GM18505 (cell line): ENCODE data around the gene TRIO.

Experiments
- ATAC-seq: cut with Tn5 transposase; IDR thresholded peaks from one replicate; pipeline ENCODE4 v1.9.1; 2021; ENCODE audit not compliant: unreplicated experiment
- POLR2A ChIP-seq: IDR thresholded peaks from 4 replicates; pipeline ENCODE4 v1.6.1; 2011; ENCODE audit warnings: borderline replicate concordance; ENCODE audit not compliant: insufficient read depth, insufficient read length; ENCODE audit errors: extremely low read depth

Gene TRIO

DNA sequence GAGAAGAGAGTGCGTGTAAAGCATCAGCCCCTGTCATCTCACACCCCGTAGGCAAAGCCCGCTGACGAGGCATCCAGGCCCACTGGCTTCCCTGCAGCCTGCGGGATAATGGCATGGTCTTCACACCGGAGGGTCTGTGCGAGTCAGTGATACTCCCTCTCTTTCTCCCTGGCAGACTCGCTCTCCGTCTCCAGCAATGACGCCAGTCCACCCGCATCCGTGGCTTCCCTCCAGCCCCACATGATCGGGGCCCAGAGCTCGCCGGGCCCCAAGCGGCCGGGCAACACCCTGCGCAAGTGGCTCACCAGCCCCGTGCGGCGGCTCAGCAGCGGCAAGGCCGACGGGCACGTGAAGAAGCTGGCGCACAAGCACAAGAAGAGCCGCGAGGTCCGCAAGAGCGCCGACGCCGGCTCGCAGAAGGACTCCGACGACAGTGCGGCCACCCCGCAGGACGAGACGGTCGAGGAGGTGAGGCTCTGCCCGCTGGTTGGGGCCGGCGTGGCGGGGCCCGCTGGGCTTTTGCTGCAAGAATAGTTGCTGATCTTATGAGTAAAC lies 317.8 kb downstream of the TRIO start:
- no peak for ATAC-seq
- no peak for TF ChIP-seq POLR2A

DNA sequence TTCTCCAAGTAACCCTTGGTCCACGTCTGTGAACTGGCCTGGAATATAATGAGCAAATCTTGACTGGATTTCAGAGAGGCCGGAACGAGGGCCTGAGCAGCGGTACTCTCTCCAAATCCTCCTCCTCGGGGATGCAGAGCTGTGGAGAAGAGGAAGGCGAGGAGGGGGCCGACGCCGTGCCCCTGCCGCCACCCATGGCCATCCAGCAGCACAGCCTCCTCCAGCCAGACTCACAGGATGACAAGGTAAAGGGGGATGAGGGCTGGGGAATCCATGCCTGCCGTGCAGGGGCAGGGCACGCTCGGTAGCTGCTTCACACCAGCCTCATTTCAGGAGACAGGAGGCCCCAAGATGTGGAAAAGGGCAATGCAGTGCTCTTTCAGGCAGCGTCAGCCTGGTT lies 319.5 kb downstream of the TRIO start:
- TF ChIP-seq POLR2A: no peak
- no peak for ATAC-seq

DNA sequence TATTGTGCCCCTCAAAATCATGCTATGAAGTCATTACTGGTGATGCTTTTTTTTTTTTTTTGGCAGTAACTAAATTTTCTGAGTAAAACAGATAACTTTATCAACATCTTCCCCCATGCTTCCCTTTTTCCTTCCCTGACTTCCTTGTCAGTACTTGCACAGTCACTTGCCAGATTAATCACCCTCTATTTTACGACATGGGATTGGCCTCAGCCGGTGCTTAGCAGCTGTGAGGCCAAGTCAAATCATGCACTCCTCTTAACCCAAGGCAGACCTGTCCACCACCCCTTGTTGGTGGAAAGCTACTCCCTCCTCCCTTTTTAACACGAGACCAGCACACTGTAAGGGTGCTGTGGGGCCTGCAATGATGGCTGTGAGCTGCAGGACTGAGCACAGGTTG lies 320.5 kb downstream of the TRIO start:
- no peak for ATAC-seq
- TF ChIP-seq POLR2A: no peak

DNA sequence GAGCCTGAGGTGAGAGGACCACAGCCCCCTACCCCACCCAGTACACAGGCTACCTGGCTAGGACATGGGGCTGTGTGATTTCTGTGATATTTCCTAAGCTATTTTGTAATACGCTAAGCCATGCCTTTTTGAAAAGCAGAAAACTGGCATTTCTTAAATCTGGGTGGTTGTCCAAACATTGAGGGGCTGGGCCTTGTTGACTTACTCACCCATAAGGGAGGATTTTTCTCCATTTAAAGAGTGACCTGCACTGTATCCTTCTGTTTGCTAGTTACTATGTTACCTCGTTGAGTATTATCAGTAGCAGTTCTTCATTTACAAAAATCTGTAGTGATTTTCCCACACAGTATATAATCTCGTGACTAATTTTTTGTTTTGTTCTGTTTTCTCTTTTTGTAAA lies 321.0 kb downstream of the TRIO start:
- no peak for TF ChIP-seq POLR2A
- no peak for ATAC-seq

DNA sequence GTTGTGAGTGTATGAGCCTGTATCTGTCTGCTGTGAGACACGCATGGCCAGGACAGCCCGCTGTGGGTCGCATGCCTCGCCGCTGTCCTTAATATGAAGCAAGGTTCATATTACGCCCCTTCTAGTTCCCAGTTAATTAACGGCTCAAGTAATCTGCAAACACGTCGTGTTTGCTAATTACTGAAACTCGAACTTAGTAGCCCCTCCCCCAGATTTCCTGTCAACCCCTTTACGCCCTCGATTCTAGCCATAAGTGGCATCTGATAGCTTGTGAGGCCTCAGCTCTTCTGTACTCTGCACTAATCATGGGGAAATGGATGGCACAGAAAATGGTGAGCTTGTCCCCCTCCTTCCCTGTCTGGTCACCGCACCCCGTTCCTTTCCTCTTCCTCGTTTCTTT lies 321.5 kb downstream of the TRIO start:
- ATAC-seq: no peak
- no peak for TF ChIP-seq POLR2A

DNA sequence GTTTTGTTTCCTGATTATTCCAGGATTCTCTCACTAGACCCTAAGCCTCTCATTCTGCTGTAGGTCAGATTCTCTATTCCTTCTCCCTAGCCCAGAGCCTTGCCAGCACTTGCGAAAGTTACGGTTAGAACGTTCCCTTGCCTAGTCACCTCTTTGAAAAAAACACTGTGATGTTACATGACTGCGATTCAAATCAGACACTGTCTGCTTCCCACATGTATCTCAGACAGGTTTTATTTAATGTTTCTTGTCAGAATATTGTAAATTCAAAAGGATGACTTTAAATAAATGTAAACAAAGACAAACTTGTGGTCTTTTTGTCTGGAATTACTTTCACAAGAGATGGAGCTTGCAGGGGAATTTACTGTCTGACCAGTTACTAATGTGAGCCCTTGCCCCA lies 322.0 kb downstream of the TRIO start:
- no peak for TF ChIP-seq POLR2A
- no peak for ATAC-seq

DNA sequence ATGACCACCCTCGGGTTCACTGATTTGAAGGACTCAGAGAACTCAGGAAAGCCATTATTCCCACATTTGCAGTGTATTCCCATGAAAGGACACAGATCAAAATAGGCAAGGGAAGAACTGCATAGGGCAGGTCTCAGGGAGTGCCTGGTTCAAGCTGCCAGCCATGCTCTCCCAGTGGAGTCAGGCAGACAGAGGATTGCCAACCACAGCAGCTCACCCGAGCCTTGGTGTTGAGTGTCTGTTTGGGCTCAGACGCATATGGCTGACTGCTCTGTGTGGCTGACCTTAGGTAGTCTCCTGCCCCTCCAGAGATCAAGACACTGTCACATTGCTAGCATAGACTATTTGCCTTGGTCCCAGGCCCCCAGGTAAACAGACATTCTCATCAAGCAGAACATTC lies 322.6 kb downstream of the TRIO start:
- ATAC-seq: no peak
- TF ChIP-seq POLR2A: no peak

DNA sequence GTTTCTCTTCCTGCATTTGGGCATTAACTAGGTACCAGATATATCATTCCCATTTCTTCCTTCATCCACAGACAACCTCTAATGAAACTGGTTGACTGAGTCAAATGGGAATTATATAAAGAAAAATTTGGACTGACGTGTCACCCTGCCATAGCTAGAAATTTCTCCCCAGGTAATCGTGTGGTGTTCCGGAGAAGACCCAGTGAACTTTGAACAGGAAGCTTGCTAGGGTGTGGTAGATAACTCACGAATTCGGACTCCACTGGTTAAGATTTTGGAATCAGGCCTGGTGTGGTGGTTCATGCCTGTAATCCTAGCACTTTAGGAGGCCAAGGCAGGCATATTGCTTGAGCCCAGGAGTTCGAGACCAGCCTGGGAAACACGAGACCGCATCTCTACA lies 324.1 kb downstream of the TRIO start:
- TF ChIP-seq POLR2A: no peak
- no peak for ATAC-seq

DNA sequence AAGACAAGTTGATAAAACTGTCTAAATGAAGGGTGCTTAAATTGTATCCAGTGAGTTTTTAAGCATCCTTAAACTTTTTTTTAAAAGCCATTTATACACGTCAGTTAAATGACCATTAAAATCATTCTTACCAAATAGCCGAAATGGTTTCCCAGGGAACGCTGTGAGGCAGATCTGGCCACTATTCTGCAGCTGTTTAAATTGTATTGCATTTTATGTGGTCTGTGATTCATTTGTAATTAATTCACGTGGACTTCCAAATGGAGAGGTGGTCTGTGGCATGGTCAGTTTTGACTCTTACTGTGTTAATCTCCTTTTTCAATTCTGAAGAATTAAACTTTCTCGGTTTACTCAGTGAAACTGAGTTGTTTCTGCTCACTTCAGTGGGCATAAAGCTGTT lies 324.7 kb downstream of the TRIO start:
- TF ChIP-seq POLR2A: no peak
- no peak for ATAC-seq

DNA sequence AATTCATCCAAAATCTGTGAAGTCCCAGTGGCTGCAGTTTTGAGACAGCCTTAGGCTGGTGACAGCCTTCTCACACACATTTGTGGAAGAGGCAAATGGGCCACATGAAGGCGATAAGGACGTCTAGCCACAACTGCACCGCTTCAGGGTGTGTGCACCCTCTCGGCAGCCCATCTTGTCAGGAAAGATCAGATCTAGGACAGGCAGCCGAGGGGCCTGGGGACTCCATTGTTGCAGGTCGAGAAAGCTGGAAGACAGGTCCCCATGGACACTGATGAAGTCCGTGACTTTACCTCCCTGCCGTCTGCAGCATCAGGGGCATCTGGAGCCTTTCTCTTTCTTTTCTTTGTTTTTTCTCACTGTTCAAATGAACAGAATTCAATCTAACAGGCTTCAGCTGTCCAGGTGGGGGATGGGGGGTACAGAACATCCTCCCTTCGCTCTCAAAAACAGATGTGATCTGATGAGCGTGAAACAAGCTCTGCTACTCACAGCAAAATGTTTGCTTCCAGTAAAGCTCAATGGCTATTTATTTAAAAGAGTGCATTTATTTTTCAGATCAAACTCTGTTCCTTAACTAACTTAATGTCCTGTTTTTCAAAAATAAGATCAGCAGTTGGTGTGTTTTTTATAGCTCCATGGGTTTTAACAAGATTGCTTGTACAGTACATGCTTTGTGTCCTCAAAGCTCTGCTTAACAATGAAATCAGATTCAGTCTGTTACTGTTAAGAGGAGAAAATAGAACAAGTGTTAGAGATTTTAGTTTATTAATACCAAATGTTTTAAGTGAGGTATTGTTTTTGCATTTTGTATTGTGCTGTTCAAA lies 326.6 kb downstream of the TRIO start:
- ATAC-seq: no peak
- no peak for TF ChIP-seq POLR2A

DNA sequence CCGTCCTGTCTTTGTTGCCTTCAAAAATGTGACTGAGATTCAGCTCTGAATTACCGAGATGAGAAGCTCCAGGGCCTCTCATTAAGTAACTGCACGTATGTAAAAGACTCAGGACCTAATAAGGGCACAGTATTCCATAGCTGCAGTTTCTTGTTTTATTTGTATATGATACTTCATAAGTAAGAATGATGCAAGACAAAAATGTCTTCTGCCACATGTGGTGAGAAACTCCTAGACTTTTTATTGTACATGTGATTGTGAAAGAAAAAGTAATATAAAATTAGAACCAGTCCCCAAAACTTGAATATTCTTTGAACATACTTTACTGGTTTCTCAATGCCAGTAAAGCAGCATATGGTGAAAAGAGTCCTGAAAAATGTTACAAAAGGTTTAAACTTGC lies 328.4 kb downstream of the TRIO start:
- no peak for ATAC-seq

DNA sequence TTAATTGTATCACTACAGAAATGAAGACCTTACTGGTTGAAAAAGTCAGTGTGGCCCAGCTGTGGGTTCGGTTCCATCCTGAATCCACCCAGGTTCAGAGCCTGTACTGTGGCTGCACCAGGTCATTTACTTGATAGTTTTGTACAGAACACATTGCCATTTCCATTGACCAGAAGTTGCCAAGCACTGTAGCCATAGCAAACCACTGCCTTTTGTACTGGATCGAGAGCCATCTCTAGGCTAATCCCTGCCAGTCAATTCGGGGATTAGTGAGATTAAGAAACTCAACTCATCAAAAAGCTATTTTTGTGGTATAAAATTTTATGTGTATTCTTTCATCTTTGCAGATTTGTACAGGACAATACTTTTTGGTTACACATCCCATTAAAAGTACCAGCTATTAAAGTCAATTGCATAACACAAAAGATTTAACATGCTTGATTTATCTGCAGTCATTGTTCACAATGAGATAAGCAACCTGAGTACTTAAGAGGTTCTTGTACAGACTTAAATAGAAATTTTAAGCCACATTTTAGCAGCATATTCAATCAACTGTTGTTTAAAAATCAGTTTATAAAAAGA lies 329.9 kb downstream of the TRIO start:
- no peak for ATAC-seq
- no peak for TF ChIP-seq POLR2A

More for the DNA sequence above, 328.4 kb downstream of the TRIO start:
- TF ChIP-seq POLR2A: no peak

DNA sequence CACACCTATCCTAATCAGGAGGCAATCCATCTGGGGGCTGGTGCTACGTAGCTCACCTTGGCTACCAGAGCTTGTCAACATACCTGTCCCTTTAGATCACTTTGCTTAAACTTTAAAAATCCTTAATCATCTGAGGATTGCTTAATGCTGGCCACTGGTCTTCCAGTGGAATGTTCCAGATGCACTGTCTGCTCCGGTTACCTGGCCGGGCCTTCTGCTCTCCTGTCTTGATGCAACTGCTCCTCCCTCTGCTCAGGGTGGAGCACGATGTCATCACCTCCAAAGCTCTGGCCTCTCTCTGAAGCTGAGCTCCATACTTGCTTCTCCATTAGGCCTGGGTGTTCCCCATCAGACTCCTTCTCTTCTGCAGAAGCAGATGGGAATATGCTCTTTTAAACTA lies 331.9 kb downstream of the TRIO start:
- no peak for ATAC-seq
- no peak for TF ChIP-seq POLR2A

DNA sequence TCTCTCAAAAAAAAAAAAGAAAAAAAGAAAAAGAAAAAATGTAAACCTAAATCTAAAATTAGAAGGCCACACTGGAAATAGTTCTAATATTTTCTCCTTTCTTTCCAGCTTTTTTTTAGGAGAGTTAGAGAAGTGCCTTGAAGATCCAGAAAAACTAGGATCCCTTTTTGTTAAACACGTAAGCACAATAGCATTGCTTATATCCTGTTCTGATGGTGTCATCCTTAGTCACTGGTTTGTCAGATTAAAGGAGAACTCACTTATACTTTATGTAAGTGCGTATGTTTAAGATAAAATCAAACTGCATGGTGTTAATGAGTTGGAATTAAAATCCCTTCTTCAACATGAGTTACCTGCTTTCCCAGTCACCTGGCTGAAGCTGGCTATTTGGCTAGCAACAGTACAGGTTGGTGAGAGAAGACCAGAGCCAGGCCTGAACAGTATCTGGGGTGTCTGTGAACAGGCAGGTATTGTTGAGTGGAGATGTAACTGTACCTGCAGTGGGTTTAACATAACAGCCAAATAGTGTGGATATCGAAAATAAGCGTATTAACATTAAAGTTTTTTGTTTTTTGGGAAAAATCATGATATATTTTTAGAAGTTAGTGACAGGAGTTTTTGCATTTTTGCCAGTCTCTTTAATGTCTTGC lies 333.8 kb downstream of the TRIO start:
- ATAC-seq: no peak
- no peak for TF ChIP-seq POLR2A
